ENCODE data around the gene USP40.

Gene USP40

GRCh38 chr2:233443511-233444183 is 122.9 kb downstream of the USP40 start:
- DNase-seq, result peak; percentile 75

GRCh38 chr2:233442028-233442310 is 124.6 kb downstream of the USP40 start:
- DNase-seq, result no peak

GRCh38 chr2:233441161-233442027 is 125.2 kb downstream of the USP40 start:
- DNase-seq, result no peak

- DNase-seq, result no peak
These were observed 125.9 kb downstream of the USP40 start for GRCh38 chr2:233440714-233441113.

- DNase-seq, result no peak
These were observed 126.3 kb downstream of the USP40 start for GRCh38 chr2:233440314-233440713.

GRCh38 chr2:233439191-233439590 is 127.4 kb downstream of the USP40 start:
- DNase-seq, result no peak

- DNase-seq, result no peak
These were observed 127.9 kb downstream of the USP40 start for GRCh38 chr2:233438573-233439147.

- no peak for DNase-seq
These were observed 129.1 kb downstream of the USP40 start for GRCh38 chr2:233437439-233437955.

- DNase-seq, result no peak
These were observed 129.7 kb downstream of the USP40 start for GRCh38 chr2:233436691-233437438.

GRCh38 chr2:233436191-233436581 is 130.4 kb downstream of the USP40 start:
- no peak for DNase-seq

GRCh38 chr2:233435436-233436190 is 131.0 kb downstream of the USP40 start:
- DNase-seq, result no peak

- DNase-seq, result no peak
These were observed 131.8 kb downstream of the USP40 start for GRCh38 chr2:233434666-233435330.

- no peak for DNase-seq
These were observed 132.8 kb downstream of the USP40 start for GRCh38 chr2:233433794-233434193.

GRCh38 chr2:233433029-233433428 is 133.6 kb downstream of the USP40 start:
- DNase-seq, result no peak

- DNase-seq, result no peak
These were observed 135.9 kb downstream of the USP40 start for GRCh38 chr2:233430651-233431050.

GRCh38 chr2:233430081-233430480 is 136.5 kb downstream of the USP40 start:
- DNase-seq, result no peak

GRCh38 chr2:233429175-233429897 is 137.2 kb downstream of the USP40 start:
- DNase-seq, result no peak

GRCh38 chr2:233428438-233428837 is 138.1 kb downstream of the USP40 start:
- DNase-seq, result no peak

GRCh38 chr2:233428008-233428407 is 138.6 kb downstream of the USP40 start:
- no peak for DNase-seq

GRCh38 chr2:233426619-233427342 is 139.8 kb downstream of the USP40 start:
- DNase-seq, result peak; percentile 77
